ENCODE results near the gene FAM193A.

GRCh38 chr4:2572866-2573265 lies 36.4 kb downstream of the FAM193A start:
- no peak for TF ChIP-seq CTCF (IDR thresholded peaks at IDR 0.05; ENCODE audit: insufficient read depth, low read length)
- TF ChIP-seq POLR2AphosphoS5 (IDR thresholded peaks at IDR 0.05; ENCODE audit: low read depth) = no peak
- no peak for TF ChIP-seq GABPA (IDR thresholded peaks at IDR 0.05; ENCODE audit: low read depth)
